Measurements from ENCODE around the gene HSD17B3. TPM values are rescaled to one million over a fixed set of nuclear protein-coding genes. Genes with fewer than 3 reads are reported as not detected.

The HSD17B3 gene
- total RNA-seq, 1 donor from 2014 or later: not detected

DNA sequence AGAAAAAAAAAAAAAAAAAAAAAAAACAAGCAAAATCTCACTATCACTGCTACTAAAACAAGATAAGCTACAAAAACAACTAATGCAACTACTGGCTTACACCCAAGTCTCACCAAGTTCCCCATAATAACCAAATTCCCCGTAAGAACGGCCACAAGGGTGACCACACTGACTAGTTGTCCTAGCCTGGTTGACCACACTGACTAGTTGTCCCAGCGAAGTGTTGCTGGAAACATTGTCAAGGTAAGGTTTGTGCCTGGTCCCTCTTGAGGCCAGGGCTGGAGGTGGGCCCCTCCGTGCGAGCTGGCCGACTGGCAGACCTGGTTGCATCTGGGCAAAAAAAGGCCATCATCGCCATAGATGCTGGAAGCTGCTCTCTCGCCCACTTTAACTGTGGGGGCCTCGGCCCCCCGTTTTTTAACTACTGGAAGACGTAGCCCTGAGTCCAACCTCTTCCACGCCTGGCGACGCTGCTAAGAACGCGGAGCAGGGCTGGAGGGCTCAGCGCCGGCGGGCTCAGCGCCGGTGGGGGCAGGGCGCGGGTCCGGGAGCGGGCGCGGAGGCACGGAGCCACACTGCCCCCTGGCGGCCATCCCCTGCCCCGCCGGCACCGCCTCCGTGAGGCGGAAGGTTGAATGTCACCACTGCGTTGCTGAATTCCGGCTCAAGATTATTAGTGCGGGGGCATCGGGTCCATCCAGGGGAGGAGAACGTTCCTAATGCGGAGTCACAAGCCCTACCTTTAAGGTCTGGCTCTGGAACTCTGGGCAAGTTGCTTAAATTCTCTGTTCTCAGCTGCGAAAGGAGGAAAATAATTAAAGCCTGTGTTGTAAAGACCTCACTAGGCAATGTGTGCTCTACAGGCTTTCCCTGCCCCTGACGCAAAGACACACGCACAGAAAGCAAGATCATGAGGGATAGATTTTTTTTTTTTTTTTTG, 84.0 kb downstream of the HSD17B3 start:
- Mint-ChIP-seq H3K9me3 (no peaks in the 10 kb centered on the region), H3K4me3 (peak overlapping the region; percentile 76), H3K27me3 (ENCODE audit: insufficient read depth) (peaks cover 54% of the 10 kb centered on the region), H3K4me1 (ENCODE audit: low read depth) (peaks cover 15% of the 10 kb centered on the region), H3K27ac (no peak overlapping the region), H3K36me3 (ENCODE audit: low read depth) (no peaks in the 10 kb centered on the region)
- DNase-seq (ENCODE audit: low spot score): peak; percentile 59
- intact Hi-C loops (cut with micrococcal nuclease): loop anchor here (1.0 to 10.0 kb wide), 12 partner anchors 67 to 1533 kb away; no protein-coding TSS in a partner anchor

- peaks cover 15% of the 10 kb centered on the region for H3K4me1 Mint-ChIP-seq (ENCODE audit: low read depth)
- DNase-seq (ENCODE audit: low spot score): no peak
- H3K4me3 Mint-ChIP-seq: no peak overlapping the region
- intact Hi-C loops (cut with micrococcal nuclease): loop anchor here (5.0 to 10.0 kb wide), 7 partner anchors 100 to 1532 kb away; no protein-coding TSS in a partner anchor
- H3K9me3 Mint-ChIP-seq: no peaks in the 10 kb centered on the region
- H3K36me3 Mint-ChIP-seq (ENCODE audit: low read depth): no peaks in the 10 kb centered on the region
- peaks cover 57% of the 10 kb centered on the region for H3K27me3 Mint-ChIP-seq (ENCODE audit: insufficient read depth)
- no peak overlapping the region for H3K27ac Mint-ChIP-seq
Observed at GRCh38 chr9:96217294-96217707, 84.7 kb downstream of the HSD17B3 start.

- peaks cover 15% of the 10 kb centered on the region for H3K4me1 Mint-ChIP-seq (ENCODE audit: low read depth)
- H3K27ac Mint-ChIP-seq: no peak overlapping the region
- H3K9me3 Mint-ChIP-seq: no peaks in the 10 kb centered on the region
- DNase-seq (ENCODE audit: low spot score): no peak
- H3K4me3 Mint-ChIP-seq: no peak overlapping the region
- intact Hi-C loops (cut with micrococcal nuclease): loop anchor here (5.0 to 10.0 kb wide), 7 partner anchors 101 to 1532 kb away; no protein-coding TSS in a partner anchor
- H3K36me3 Mint-ChIP-seq (ENCODE audit: low read depth): no peaks in the 10 kb centered on the region
- peaks cover 50% of the 10 kb centered on the region for H3K27me3 Mint-ChIP-seq (ENCODE audit: insufficient read depth)
Observed at GRCh38 chr9:96216583-96216982, 85.4 kb downstream of the HSD17B3 start.

- Mint-ChIP-seq H3K27me3 (ENCODE audit: insufficient read depth) (peaks cover 52% of the 10 kb centered on the region), H3K36me3 (ENCODE audit: low read depth) (no peaks in the 10 kb centered on the region), H3K4me3 (no peak overlapping the region), H3K4me1 (ENCODE audit: low read depth) (peaks cover 15% of the 10 kb centered on the region), H3K27ac (no peak overlapping the region), H3K9me3 (no peaks in the 10 kb centered on the region)
- intact Hi-C loops (cut with micrococcal nuclease): loop anchor here (5.0 to 10.0 kb wide), 7 partner anchors 101 to 1531 kb away; no protein-coding TSS in a partner anchor
- no peak for DNase-seq (ENCODE audit: low spot score)
Observed at GRCh38 chr9:96215841-96216240, 86.1 kb downstream of the HSD17B3 start.

DNA sequence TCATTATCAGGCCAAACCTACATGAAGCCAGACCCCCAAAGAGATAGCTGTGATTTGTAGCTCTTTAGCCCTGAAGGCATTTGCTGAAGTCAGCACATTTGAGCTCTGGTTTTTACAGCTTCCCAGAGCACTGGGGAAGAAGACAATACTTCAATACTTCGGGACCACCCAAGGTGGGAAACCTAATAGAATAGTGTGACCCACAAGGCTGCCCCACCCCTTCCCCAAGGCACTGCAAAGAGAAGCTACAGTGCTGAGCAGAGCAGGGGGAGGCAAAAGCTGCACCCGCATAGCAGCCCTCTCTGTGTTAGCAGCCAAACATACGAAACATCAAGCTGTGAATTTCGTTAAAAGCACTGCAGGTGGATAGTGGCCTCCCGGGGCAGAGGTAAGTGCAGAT, 87.3 kb downstream of the HSD17B3 start:
- Mint-ChIP-seq H3K27ac (no peak overlapping the region), H3K36me3 (ENCODE audit: low read depth) (no peaks in the 10 kb centered on the region), H3K4me3 (no peak overlapping the region), H3K27me3 (ENCODE audit: insufficient read depth) (peaks cover 51% of the 10 kb centered on the region), H3K9me3 (no peaks in the 10 kb centered on the region), H3K4me1 (ENCODE audit: low read depth) (peaks cover 15% of the 10 kb centered on the region)
- intact Hi-C loops (cut with micrococcal nuclease): loop anchor here (5.0 to 10.0 kb wide), 7 partner anchors 103 to 1530 kb away; no protein-coding TSS in a partner anchor
- DNase-seq (ENCODE audit: low spot score): no peak

DNA sequence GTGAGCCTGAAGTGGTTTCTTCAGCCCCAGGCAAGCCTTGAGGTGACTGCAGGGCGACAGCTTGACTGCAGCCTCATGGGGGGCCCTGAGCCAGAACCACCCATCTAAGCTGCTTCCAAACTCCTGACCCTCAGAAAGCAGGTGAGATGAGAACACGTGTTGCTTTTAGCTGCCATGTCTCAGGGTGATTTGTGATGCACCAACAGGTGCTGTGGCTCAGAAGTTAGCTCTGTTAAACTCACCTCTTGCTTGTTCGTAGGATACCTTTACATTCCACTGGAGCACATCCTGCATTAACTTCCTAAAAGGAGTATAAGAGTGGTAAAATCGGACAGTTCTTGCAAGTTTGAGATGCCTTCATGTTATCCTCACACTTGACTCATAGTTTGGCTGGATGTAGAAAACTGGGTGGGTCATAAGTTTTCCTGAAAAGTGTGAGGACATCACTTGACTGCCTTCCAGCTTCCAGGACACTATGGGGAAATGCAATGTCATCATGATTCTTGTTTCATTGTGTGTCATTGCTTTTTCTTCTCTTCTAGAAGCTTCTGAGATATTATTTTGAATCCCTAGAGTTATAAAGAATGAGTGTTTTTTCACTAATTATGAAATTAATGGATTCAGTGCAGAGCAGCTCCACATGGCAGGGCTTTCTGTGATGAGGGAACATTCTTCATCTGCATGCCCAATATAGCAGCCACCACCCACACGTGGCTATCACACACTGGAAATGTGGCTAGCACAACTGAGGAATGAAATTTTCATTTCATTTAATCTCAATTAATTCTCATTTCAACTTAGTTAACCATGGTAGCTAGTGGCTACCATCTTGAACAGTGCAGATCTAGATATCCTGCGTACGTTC, 92.3 kb downstream of the HSD17B3 start:
- intact Hi-C loops (cut with micrococcal nuclease): loop anchor here (10.0 kb wide), 3 partner anchors 135 to 1525 kb away; no protein-coding TSS in a partner anchor
- Mint-ChIP-seq H3K4me3 (no peak overlapping the region), H3K27ac (no peak overlapping the region), H3K9me3 (peaks cover 9% of the 10 kb centered on the region), H3K4me1 (ENCODE audit: low read depth) (no peaks in the 10 kb centered on the region), H3K36me3 (ENCODE audit: low read depth) (no peaks in the 10 kb centered on the region), H3K27me3 (ENCODE audit: insufficient read depth) (peaks cover 30% of the 10 kb centered on the region)
- no peak for DNase-seq (ENCODE audit: low spot score)

DNA sequence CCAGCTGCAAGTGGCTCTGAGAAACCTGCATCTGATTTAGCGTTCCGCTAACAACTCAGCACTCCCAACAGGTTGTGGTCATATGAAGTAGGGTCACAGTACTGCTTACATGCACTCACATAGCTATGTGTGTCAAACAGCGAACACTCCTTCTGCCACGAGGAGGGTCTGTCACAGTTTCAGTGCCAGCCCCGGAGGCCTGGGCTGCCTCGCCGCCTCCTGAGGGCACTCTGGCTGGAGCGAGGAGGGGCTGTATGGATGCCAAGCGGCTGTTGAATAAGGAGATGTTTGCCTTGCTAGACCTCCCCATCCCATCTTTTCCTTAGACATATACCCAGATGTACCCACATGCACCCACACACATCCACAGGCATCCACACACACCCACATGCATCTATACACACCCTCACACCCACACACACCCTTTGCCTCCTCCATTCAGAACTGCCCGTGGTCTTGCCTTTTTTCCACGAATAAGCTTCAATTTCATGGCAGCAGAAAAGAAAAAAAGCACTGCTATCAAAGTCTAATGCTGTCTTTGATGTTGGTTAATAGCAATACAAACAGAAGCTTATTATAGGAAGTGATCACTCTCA, 95.7 kb downstream of the HSD17B3 start:
- H3K27me3 Mint-ChIP-seq (ENCODE audit: insufficient read depth): peaks cover 13% of the 10 kb centered on the region
- DNase-seq (ENCODE audit: low spot score): no peak
- intact Hi-C loops (cut with micrococcal nuclease): no loop called here
- no peak overlapping the region for H3K4me3 Mint-ChIP-seq
- no peak overlapping the region for H3K27ac Mint-ChIP-seq
- no peaks in the 10 kb centered on the region for H3K36me3 Mint-ChIP-seq (ENCODE audit: low read depth)
- H3K4me1 Mint-ChIP-seq (ENCODE audit: low read depth): no peaks in the 10 kb centered on the region
- H3K9me3 Mint-ChIP-seq: peaks cover 10% of the 10 kb centered on the region

GRCh38 chr9:96204853-96205252, 97.1 kb downstream of the HSD17B3 start:
- no peaks in the 10 kb centered on the region for H3K36me3 Mint-ChIP-seq (ENCODE audit: low read depth)
- no peak for DNase-seq (ENCODE audit: low spot score)

DNA sequence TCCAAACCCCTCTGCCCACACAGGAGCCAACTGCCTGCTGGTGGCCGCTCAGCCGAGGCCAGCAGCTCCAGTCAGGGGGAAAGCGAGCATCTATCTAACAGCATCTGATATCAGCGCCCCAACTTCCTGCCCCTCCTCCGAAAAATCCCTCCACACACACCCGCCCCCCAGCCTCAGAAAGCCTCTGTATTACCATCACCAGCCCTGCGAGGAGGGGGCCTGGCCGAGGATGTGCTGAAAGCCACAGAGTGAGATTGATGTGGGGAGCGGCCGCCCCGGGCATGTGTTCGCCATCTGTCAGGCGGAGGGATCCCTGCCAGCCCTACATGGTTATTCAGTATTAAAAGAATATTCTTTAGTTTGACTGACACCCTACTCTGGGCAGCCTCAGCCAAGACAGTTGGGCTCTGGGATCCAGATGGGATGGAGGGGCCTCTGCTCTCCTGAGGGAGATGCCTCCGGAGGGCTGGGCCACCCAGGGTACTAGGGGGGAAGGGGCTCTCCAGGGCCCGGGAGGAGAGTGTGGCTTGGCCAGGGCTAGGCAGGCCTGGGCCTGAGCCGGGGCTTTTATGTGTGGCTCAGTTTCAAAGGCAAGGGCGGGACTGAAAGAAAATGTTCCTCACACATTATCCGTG, 98.0 kb downstream of the HSD17B3 start:
- no peak for DNase-seq (ENCODE audit: low spot score)
- intact Hi-C loops (cut with micrococcal nuclease): no loop called here

More at GRCh38 chr9:96204853-96205252, 97.1 kb downstream of the HSD17B3 start:
- Mint-ChIP-seq H3K27me3 (ENCODE audit: insufficient read depth) (peaks cover 8% of the 10 kb centered on the region), H3K4me3 (no peak overlapping the region), H3K4me1 (ENCODE audit: low read depth) (no peaks in the 10 kb centered on the region), H3K27ac (no peak overlapping the region), H3K9me3 (peaks cover 10% of the 10 kb centered on the region)
- intact Hi-C loops (cut with micrococcal nuclease): no loop called here

GRCh38 chr9:96202971-96203780, 98.8 kb downstream of the HSD17B3 start:
- Mint-ChIP-seq H3K9me3 (peaks cover 10% of the 10 kb centered on the region), H3K4me3 (no peak overlapping the region), H3K36me3 (ENCODE audit: low read depth) (no peaks in the 10 kb centered on the region), H3K4me1 (ENCODE audit: low read depth) (no peaks in the 10 kb centered on the region), H3K27me3 (ENCODE audit: insufficient read depth) (peaks cover 4% of the 10 kb centered on the region), H3K27ac (no peak overlapping the region)
- intact Hi-C loops (cut with micrococcal nuclease): no loop called here
- DNase-seq (ENCODE audit: low spot score): no peak

More for the DNA sequence above, 98.0 kb downstream of the HSD17B3 start:
- Mint-ChIP-seq H3K27me3 (ENCODE audit: insufficient read depth) (peaks cover 8% of the 10 kb centered on the region), H3K9me3 (peaks cover 10% of the 10 kb centered on the region), H3K4me1 (ENCODE audit: low read depth) (no peaks in the 10 kb centered on the region), H3K4me3 (no peak overlapping the region), H3K36me3 (ENCODE audit: low read depth) (no peaks in the 10 kb centered on the region), H3K27ac (no peak overlapping the region)

GRCh38 chr9:96201140-96201539, 100.8 kb downstream of the HSD17B3 start:
- Mint-ChIP-seq H3K4me1 (ENCODE audit: low read depth) (no peaks in the 10 kb centered on the region), H3K4me3 (no peak overlapping the region), H3K9me3 (peaks cover 10% of the 10 kb centered on the region), H3K27me3 (ENCODE audit: insufficient read depth) (no peaks in the 10 kb centered on the region), H3K36me3 (ENCODE audit: low read depth) (no peaks in the 10 kb centered on the region), H3K27ac (no peak overlapping the region)
- no peak for DNase-seq (ENCODE audit: low spot score)
- intact Hi-C loops (cut with micrococcal nuclease): no loop called here

All from activated T-helper 1 cell treated with anti-CD3 and anti-CD28 coated beads, Interleukin-12 subunit alpha, Interleukin-12 subunit beta, Interleukin-2, Interleukin-4 antibody, amounts not matched to agents 30 ng/mL and 10 ng/mL and 1 ng/mL, durations not matched to agents 14 hours and 24 hours and 36 hours (primary cell).